ENCODE measurements around the gene GRIN3A. TPM values are rescaled to one million over a fixed set of nuclear protein-coding genes. Genes with fewer than 3 reads are reported as not detected.

GRIN3A gene
- total and polyA plus RNA-seq, 8 donors: 0.13 to 2.4 (median 1.4) TPM; not detected in 1

- Histone ChIP-seq H3K4me3 (no peak overlapping the region), H3K4me1 (no peaks in the 10 kb centered on the region), H3K36me3 (no peaks in the 10 kb centered on the region), H3K27me3 (no peaks in the 10 kb centered on the region), H3K9me3 (no peaks in the 10 kb centered on the region), H3K27ac (no peak overlapping the region)
- TF ChIP-seq CTCF (IDR thresholded peaks at IDR 0.05): no peak
- intact Hi-C loops (cut with DNase I): no loop called here
- no peak for ATAC-seq
- DNase-seq: no peak
Observed at GRCh38 chr9:101578378-101578777, 160.1 kb downstream of the GRIN3A start.

- intact Hi-C loops (cut with DNase I): no loop called here
- Histone ChIP-seq H3K27ac (no peak overlapping the region), H3K36me3 (peaks cover 0 to 7% of the 10 kb centered on the region in 2 donors), H3K4me1 (no peaks in the 10 kb centered on the region), H3K9me3 (no peaks in the 10 kb centered on the region), H3K27me3 (no peaks in the 10 kb centered on the region), H3K4me3 (no peak overlapping the region)
- TF ChIP-seq CTCF (IDR thresholded peaks at IDR 0.05): no peak
- no peak for DNase-seq
- ATAC-seq: no peak
Observed at GRCh38 chr9:101574731-101575333, 163.6 kb downstream of the GRIN3A start.

GRCh38 chr9:101572316-101572715 lies 166.1 kb downstream of the GRIN3A start:
- intact Hi-C loops (cut with DNase I): no loop called here
- no peak for ATAC-seq
- Histone ChIP-seq H3K9me3 (no peaks in the 10 kb centered on the region), H3K27ac (no peak overlapping the region), H3K4me1 (no peaks in the 10 kb centered on the region), H3K4me3 (no peak overlapping the region), H3K36me3 (peaks cover 0 to 33% of the 10 kb centered on the region in 2 donors), H3K27me3 (no peaks in the 10 kb centered on the region)
- TF ChIP-seq CTCF (IDR thresholded peaks at IDR 0.05): no peak
- DNase-seq: no peak

GRCh38 chr9:101571114-101571513 lies 167.3 kb downstream of the GRIN3A start:
- H3K4me1 ChIP-seq: no peaks in the 10 kb centered on the region
- H3K9me3 ChIP-seq: no peaks in the 10 kb centered on the region
- H3K27ac ChIP-seq: no peak overlapping the region
- no peaks in the 10 kb centered on the region for H3K27me3 ChIP-seq
- ATAC-seq: no peak
- no peak for DNase-seq
- TF ChIP-seq CTCF (IDR thresholded peaks at IDR 0.05): no peak
- H3K4me3 ChIP-seq: no peak overlapping the region
- peaks cover 0 to 45% of the 10 kb centered on the region in 2 donors for H3K36me3 ChIP-seq
- intact Hi-C loops (cut with DNase I): no loop called here

- no peak for ATAC-seq
- Histone ChIP-seq H3K27ac (no peak overlapping the region), H3K27me3 (no peaks in the 10 kb centered on the region), H3K36me3 (peaks cover 0 to 57% of the 10 kb centered on the region in 2 donors), H3K4me3 (no peak overlapping the region), H3K4me1 (no peaks in the 10 kb centered on the region), H3K9me3 (no peaks in the 10 kb centered on the region)
- DNase-seq: no peak
- intact Hi-C loops (cut with DNase I): no loop called here
- TF ChIP-seq CTCF (IDR thresholded peaks at IDR 0.05): no peak
Observed at GRCh38 chr9:101569741-101570501, 168.5 kb downstream of the GRIN3A start.
